HepG2 (cell line): ENCODE results near the gene MYO6. TPM values are rescaled to one million over a fixed set of nuclear protein-coding genes. Genes with fewer than 3 reads are reported as not detected.

Source experiments
- ATAC-seq: fragments of 200-7000 bp; cut with Tn5 transposase; 3 replicates; pipeline ENCODE4 v1.9.1; 2020; ENCODE audit warnings: mild to moderate bottlenecking, moderate library complexity
- BruUV-seq: library from RNA; stranded (reverse); fragments of 400-500 nt; replicated peaks from 2 replicates; lab custom pipeline; 2021; lab: Mats Ljungman, UMichigan
- CTCF ChIA-PET: fragments of 300-600 bp; formaldehyde crosslinking; extraction: SDS; loops from one replicate; lab custom pipeline; 2021; ENCODE audit warnings: low total read pairs, inconsistent platforms, low intra/inter-chr PET ratio; lab: Yijun Ruan, JAX
- POLR2A ChIA-PET: fragments of 350-600 bp; sonication (Branson Sonifier 250); formaldehyde crosslinking; loops from one replicate; lab custom pipeline; 2020; ENCODE audit warnings: antibody characterized with exemption, inconsistent platforms; lab: Yijun Ruan, JAX
- DNase-seq: peaks from one replicate; pipeline ENCODE4 v3.0.0-alpha.2; 2015; ENCODE audit warnings: low spot score
- FAIRE-seq: peaks from 3 replicates; lab custom pipeline; 2011; peaks lifted over from hg19 to GRCh38; lab: Jason Lieb, UNC
- H2AFZ ChIP-seq: one replicate; pipeline ENCODE4 v1.6.1; 2011; ENCODE audit warnings: low read length, inconsistent platforms
- H3K27ac ChIP-seq: fragments of 300-600 bp; 3 replicates; pipeline ENCODE4 v1.8.0; 2011; ENCODE audit warnings: mixed run types, mild to moderate bottlenecking, mixed read lengths, low read length, inconsistent platforms; ENCODE audit not compliant: insufficient read depth; ENCODE audit errors: extremely low read length
- H3K27me3 ChIP-seq, 2 experiments: fragments of 200-600 bp in 1 of 2; 2 replicates in 1 of 2; 3 replicates in 1 of 2; pipeline versions ENCODE4 v1.6.0 to v1.8.0; 2011; ENCODE audit warnings: low read length in 2 of 2, mild to moderate bottlenecking in 2 of 2, moderate library complexity in 2 of 2, inconsistent platforms in 1 of 2; ENCODE audit not compliant: insufficient read depth in 2 of 2, control insufficient read depth in 1 of 2
- H3K36me3 ChIP-seq, 2 experiments: fragments of 200-600 bp in 1 of 2; replicated peaks in 1 of 2; 2 replicates in 1 of 2; 3 replicates in 1 of 2; pipeline versions ENCODE4 v1.5.1 to v1.8.0; 2011; ENCODE audit warnings: low read length in 2 of 2, inconsistent platforms in 1 of 2; ENCODE audit not compliant: insufficient read depth in 2 of 2, control insufficient read depth in 1 of 2
- H3K4me1 ChIP-seq: 2 replicates; pipeline ENCODE4 v1.5.1; 2012; ENCODE audit warnings: low read length, inconsistent platforms; ENCODE audit not compliant: insufficient read depth
- H3K4me2 ChIP-seq: 2 replicates; pipeline ENCODE4 v1.6.0; 2011; ENCODE audit warnings: low read depth, low read length, inconsistent platforms
- H3K4me3 ChIP-seq, 3 experiments: fragments of 200-600 bp in 1 of 3; sonication (generic), shearing (Covaris generic) in 1 of 3; replicated peaks in 1 of 3; 2 replicates each; pipeline ENCODE4 v1.5.1; 2011 to 2016; ENCODE audit warnings: low read length in 3 of 3, inconsistent platforms in 2 of 3, low read depth in 2 of 3, mild to moderate bottlenecking in 2 of 3, control low read depth in 1 of 3, mixed read lengths in 1 of 3; ENCODE audit not compliant: insufficient read depth in 1 of 3
- H3K79me2 ChIP-seq: one replicate; pipeline ENCODE4 v1.6.1; 2011; ENCODE audit warnings: low read length, inconsistent platforms; ENCODE audit not compliant: insufficient read depth
- H3K9ac ChIP-seq: 2 replicates; pipeline ENCODE4 v1.6.0; 2011; ENCODE audit warnings: mild to moderate bottlenecking, low read depth, low read length, inconsistent platforms; ENCODE audit not compliant: insufficient read depth
- H3K9me3 ChIP-seq: 2 replicates; pipeline ENCODE4 v1.5.1; 2012; ENCODE audit warnings: mild to moderate bottlenecking, low read length
- H4K20me1 ChIP-seq: 2 replicates; pipeline ENCODE4 v1.6.0; 2011; ENCODE audit warnings: inconsistent platforms, mild to moderate bottlenecking, low read length, moderate library complexity; ENCODE audit not compliant: insufficient read depth
- DPF2 ChIP-seq: sonication (generic); formaldehyde crosslinking; IDR thresholded peaks from 2 replicates; pipeline ENCODE4 v1.4.0; 2020; ENCODE audit warnings: mild to moderate bottlenecking, low read depth, missing genetic modification reagents, borderline replicate concordance
- GABPA ChIP-seq, 2 experiments: IDR thresholded peaks; 2 replicates each; pipeline ENCODE4 v1.6.1; 2011 to 2016; ENCODE audit warnings: low read depth in 2 of 2, low read length in 1 of 2, missing biosample characterization in 1 of 2, missing genetic modification characterization in 1 of 2
- KLF6 ChIP-seq: IDR thresholded peaks from 2 replicates; pipeline ENCODE4 v1.8.0; 2016; ENCODE audit warnings: missing biosample characterization, missing genetic modification reagents
- TP53 ChIP-seq: sonication (generic); formaldehyde crosslinking; conservative IDR thresholded peaks from 2 replicates; pipeline ENCODE4 v1.4.0; 2020; ENCODE audit warnings: missing genetic modification reagents
- ZNF672 ChIP-seq: sonication (generic); formaldehyde crosslinking; IDR thresholded peaks from 2 replicates; pipeline ENCODE4 v1.8.1; 2022; ENCODE audit warnings: missing genetic modification reagents
- ZNF766 ChIP-seq: sonication (generic); formaldehyde crosslinking; IDR thresholded peaks from 2 replicates; pipeline ENCODE4 v1.5.0; 2020; ENCODE audit warnings: missing genetic modification reagents, borderline replicate concordance
- ZNF773 ChIP-seq: sonication (generic); formaldehyde crosslinking; IDR thresholded peaks from 2 replicates; pipeline ENCODE4 v1.4.0; 2020; ENCODE audit warnings: missing genetic modification reagents, borderline replicate concordance
- in situ Hi-C: cut with HindIII; loops from 2 replicates; pipeline ENCODE4 v1.10.0; 2017; ENCODE audit warnings: low pct_unique_long_range_greater_than_20kb; ENCODE audit not compliant: extremely low pct_ligation_motif_present
- intact Hi-C: fragments of 100-400 bp; cut with micrococcal nuclease; formaldehyde crosslinking; loops from one replicate; pipeline ENCODE4 v1.10.0; 2022; ENCODE audit not compliant: unreplicated experiment
- polyA plus RNA-seq, 8 experiments: library from polyadenylated mRNA; depleted of rRNA in 3 of 8; stranded (reverse) in 7 of 8; unstranded in 1 of 8; fragments of >200 nt; fragmentation: Illumina TruSeq in 4 of 8; extraction: Trizol in 4 of 8; gene quantifications; 2 replicates each; pipeline versions ENCODE4 v1.2.1 to v1.2.3, GENCODE V29; 2011 to 2016; ENCODE audit warnings: low read depth in 4 of 8, missing spikeins in 1 of 8, mixed read lengths in 1 of 8; ENCODE audit not compliant: insufficient read depth in 1 of 8
- total RNA-seq, 5 experiments: library from RNA; depleted of rRNA; stranded (reverse); fragments of >200 nt; fragmentation: Illumina TruSeq; extraction: Trizol; gene quantifications; 2 replicates each; pipeline ENCODE4 v1.2.3, GENCODE V29; 2016; ENCODE audit warnings: low read depth in 1 of 5
- TF ChIP-seq, protein P1 (sequence below): sonication (generic); formaldehyde crosslinking; IDR thresholded peaks from 2 replicates; pipeline ENCODE4 v1.5.1; 2020; ENCODE audit warnings: missing genetic modification reagents, mild to moderate bottlenecking, borderline replicate concordance
- TF ChIP-seq, protein P2 (sequence below): IDR thresholded peaks from 2 replicates; pipeline ENCODE4 v1.6.1; 2016; ENCODE audit warnings: missing genetic modification reagents, missing compliant biosample characterization
- TF ChIP-seq, protein P3 (sequence below): sonication (generic); formaldehyde crosslinking; IDR thresholded peaks from 2 replicates; pipeline ENCODE4 v1.4.0; 2020; ENCODE audit warnings: mild to moderate bottlenecking, missing genetic modification reagents
- TF ChIP-seq, protein P4 (sequence below): sonication (generic); formaldehyde crosslinking; IDR thresholded peaks from 2 replicates; pipeline ENCODE4 v1.5.1; 2020; ENCODE audit warnings: missing genetic modification reagents, mild to moderate bottlenecking, borderline replicate concordance
- TF ChIP-seq, protein P5 (sequence below): sonication (generic); formaldehyde crosslinking; IDR thresholded peaks from 2 replicates; pipeline ENCODE4 v1.9.0; 2021; ENCODE audit warnings: missing genetic modification reagents, borderline replicate concordance

MYO6 gene
- total and polyA plus RNA-seq, 2 of the 13 experiments (the other 11 are each of a cell fraction or from before 2014, with no cell fraction given) = 5.4 to 7.5 TPM

DNA sequence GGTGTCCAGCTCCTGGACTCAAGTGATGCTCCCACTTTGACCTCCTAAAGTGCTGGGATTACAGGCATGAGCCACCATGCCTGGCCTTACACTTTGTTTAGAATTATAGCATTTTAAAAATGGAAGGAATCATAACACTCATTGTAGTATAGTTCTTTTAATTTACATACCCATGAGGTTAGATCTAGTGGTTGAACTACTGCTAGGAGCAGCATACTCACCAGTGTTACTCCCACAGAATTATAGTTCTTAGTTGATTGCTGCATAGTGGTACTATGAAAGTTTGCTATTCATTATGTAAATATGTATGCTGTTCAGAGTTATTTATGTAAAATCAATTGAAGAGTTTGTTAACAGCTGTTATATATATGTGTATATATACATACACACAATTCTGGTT lies 85.4 kb downstream of the MYO6 start:
- no TSS peak for BruUV-seq
- CTCF ChIA-PET = no interaction called here
- intact Hi-C loops = no loop called here
- Histone ChIP-seq H3K79me2 (no peaks in the 10 kb centered on the region), H4K20me1 (no peaks in the 10 kb centered on the region), H3K27ac (no peak overlapping the region), H2AFZ (no peak overlapping the region), H3K9ac (no peak overlapping the region), H3K4me1 (no peaks in the 10 kb centered on the region), H3K27me3 (no peaks in the 10 kb centered on the region), H3K4me3 (no peak overlapping the region), H3K4me2 (no peak overlapping the region), H3K9me3 (no peaks in the 10 kb centered on the region), H3K36me3 (peaks cover 0 to 1% of the 10 kb centered on the region in 2 experiments; a peak in 3 of 5 replicates)
- ATAC-seq (no peak), FAIRE-seq (no peak), DNase-seq (no peak)
- in situ Hi-C loops = no loop called here
- TF ChIP-seq DPF2 (CRISPR knock-in tag) (no peak), ZNF766 (CRISPR knock-in tag) (no peak), GABPA (IDR thresholded peaks at IDR 0.05; ENCODE audit: low read depth, low read length) (no peak), GABPA (CRISPR knock-in tag; IDR thresholded peaks at IDR 0.05; ENCODE audit: low read depth) (no peak), ZNF773 (CRISPR knock-in tag) (no peak), KLF6 (CRISPR knock-in tag) (no peak), TP53 (no peak), ZNF672 (CRISPR knock-in tag) (no peak)
- TF ChIP-seq, protein P1, sequence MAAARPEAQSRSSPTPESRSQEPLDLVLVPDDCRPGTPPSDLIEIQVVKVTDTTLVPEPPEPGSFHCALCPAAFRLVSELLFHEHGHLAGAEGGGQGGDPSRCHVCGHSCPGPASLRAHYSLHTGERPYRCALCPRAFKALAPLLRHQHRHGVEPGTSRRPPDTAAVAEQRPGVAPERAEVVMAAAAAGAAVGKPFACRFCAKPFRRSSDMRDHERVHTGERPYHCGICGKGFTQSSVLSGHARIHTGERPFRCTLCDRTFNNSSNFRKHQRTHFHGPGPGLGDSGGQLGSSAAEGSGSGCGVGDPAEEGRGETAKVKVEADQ (CRISPR knock-in tag) = no peak
- TF ChIP-seq, protein P2, sequence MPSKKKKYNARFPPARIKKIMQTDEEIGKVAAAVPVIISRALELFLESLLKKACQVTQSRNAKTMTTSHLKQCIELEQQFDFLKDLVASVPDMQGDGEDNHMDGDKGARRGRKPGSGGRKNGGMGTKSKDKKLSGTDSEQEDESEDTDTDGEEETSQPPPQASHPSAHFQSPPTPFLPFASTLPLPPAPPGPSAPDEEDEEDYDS (CRISPR knock-in tag) = no peak
- TF ChIP-seq, protein P3, sequence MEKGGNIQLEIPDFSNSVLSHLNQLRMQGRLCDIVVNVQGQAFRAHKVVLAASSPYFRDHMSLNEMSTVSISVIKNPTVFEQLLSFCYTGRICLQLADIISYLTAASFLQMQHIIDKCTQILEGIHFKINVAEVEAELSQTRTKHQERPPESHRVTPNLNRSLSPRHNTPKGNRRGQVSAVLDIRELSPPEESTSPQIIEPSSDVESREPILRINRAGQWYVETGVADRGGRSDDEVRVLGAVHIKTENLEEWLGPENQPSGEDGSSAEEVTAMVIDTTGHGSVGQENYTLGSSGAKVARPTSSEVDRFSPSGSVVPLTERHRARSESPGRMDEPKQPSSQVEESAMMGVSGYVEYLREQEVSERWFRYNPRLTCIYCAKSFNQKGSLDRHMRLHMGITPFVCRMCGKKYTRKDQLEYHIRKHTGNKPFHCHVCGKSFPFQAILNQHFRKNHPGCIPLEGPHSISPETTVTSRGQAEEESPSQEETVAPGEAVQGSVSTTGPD (CRISPR knock-in tag) = no peak
- TF ChIP-seq, protein P4, sequence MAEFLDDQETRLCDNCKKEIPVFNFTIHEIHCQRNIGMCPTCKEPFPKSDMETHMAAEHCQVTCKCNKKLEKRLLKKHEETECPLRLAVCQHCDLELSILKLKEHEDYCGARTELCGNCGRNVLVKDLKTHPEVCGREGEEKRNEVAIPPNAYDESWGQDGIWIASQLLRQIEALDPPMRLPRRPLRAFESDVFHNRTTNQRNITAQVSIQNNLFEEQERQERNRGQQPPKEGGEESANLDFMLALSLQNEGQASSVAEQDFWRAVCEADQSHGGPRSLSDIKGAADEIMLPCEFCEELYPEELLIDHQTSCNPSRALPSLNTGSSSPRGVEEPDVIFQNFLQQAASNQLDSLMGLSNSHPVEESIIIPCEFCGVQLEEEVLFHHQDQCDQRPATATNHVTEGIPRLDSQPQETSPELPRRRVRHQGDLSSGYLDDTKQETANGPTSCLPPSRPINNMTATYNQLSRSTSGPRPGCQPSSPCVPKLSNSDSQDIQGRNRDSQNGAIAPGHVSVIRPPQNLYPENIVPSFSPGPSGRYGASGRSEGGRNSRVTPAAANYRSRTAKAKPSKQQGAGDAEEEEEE (CRISPR knock-in tag) = no peak
- TF ChIP-seq, protein P5, sequence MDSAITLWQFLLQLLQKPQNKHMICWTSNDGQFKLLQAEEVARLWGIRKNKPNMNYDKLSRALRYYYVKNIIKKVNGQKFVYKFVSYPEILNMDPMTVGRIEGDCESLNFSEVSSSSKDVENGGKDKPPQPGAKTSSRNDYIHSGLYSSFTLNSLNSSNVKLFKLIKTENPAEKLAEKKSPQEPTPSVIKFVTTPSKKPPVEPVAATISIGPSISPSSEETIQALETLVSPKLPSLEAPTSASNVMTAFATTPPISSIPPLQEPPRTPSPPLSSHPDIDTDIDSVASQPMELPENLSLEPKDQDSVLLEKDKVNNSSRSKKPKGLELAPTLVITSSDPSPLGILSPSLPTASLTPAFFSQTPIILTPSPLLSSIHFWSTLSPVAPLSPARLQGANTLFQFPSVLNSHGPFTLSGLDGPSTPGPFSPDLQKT = no peak
- POLR2A ChIA-PET = no interaction called here
